ENCODE measurements around the gene SMIM23. TPM values are rescaled to one million over a fixed set of nuclear protein-coding genes. Genes with fewer than 3 reads are reported as not detected.
"Not testable (repeated sequence)": the region's sequence is repeated elsewhere in the genome, so short reads cannot be mapped to it uniquely, and the experiment has no call there.

Gene SMIM23
- total RNA-seq, 2 donors from 2014 or later: not detected

DNA sequence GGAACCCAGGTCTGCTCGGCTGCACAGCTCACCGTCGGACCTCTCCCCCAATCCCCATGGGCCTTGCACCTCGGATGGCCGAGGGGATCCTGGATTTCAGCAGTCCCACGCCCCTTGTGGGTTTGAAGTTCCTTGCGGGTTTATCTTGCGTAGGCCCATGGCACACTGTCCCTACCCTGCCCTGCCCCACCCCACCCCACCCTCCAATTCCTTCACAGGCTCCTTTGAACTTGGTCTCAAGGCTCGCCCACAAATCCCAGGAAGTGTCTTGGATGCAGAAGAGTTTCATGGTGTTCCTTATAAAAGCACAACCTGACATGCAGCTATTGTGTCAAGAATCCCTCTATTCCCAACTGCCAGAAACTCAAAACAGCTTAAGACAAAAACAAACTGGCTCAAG, 11.2 kb upstream of the SMIM23 start:
- TF ChIP-seq, protein P1, sequence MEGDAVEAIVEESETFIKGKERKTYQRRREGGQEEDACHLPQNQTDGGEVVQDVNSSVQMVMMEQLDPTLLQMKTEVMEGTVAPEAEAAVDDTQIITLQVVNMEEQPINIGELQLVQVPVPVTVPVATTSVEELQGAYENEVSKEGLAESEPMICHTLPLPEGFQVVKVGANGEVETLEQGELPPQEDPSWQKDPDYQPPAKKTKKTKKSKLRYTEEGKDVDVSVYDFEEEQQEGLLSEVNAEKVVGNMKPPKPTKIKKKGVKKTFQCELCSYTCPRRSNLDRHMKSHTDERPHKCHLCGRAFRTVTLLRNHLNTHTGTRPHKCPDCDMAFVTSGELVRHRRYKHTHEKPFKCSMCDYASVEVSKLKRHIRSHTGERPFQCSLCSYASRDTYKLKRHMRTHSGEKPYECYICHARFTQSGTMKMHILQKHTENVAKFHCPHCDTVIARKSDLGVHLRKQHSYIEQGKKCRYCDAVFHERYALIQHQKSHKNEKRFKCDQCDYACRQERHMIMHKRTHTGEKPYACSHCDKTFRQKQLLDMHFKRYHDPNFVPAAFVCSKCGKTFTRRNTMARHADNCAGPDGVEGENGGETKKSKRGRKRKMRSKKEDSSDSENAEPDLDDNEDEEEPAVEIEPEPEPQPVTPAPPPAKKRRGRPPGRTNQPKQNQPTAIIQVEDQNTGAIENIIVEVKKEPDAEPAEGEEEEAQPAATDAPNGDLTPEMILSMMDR (IDR thresholded peaks at IDR 0.05): no peak
- Histone ChIP-seq H3K4me3 (no peak overlapping the region), H3K36me3 (no peaks in the 10 kb centered on the region), H3K4me1 (no peaks in the 10 kb centered on the region), H3K27me3 (no peaks in the 10 kb centered on the region), H3K9me3 (no peaks in the 10 kb centered on the region), H3K27ac (no peak overlapping the region)
- no peak for DNase-seq (ENCODE audit: low spot score)

DNA sequence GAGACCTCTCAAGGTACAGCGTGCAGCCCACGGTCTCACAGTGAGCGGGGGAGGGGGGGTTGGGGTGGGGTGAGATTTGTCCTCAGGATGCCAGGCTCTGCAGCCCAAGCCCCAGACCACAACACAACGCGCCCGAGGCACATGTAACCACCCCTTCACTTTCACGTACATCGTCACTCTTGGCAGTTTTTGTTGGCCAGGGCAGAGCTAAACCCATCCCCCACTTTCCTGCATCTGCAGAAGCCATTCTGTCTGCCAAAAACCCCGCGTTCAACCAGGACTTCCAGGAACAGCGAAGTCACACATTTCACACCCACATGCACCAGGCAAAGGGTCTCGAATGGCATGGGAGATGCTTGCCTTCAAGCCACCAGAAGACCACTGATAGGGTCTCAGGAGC, 9.4 kb upstream of the SMIM23 start:
- Histone ChIP-seq H3K27me3 (no peaks in the 10 kb centered on the region), H3K27ac (no peak overlapping the region), H3K9me3 (no peaks in the 10 kb centered on the region), H3K4me3 (no peak overlapping the region), H3K4me1 (no peaks in the 10 kb centered on the region), H3K36me3 (no peaks in the 10 kb centered on the region)
- no peak for DNase-seq (ENCODE audit: low spot score)
- TF ChIP-seq, protein P1 (IDR thresholded peaks at IDR 0.05): no peak

DNA sequence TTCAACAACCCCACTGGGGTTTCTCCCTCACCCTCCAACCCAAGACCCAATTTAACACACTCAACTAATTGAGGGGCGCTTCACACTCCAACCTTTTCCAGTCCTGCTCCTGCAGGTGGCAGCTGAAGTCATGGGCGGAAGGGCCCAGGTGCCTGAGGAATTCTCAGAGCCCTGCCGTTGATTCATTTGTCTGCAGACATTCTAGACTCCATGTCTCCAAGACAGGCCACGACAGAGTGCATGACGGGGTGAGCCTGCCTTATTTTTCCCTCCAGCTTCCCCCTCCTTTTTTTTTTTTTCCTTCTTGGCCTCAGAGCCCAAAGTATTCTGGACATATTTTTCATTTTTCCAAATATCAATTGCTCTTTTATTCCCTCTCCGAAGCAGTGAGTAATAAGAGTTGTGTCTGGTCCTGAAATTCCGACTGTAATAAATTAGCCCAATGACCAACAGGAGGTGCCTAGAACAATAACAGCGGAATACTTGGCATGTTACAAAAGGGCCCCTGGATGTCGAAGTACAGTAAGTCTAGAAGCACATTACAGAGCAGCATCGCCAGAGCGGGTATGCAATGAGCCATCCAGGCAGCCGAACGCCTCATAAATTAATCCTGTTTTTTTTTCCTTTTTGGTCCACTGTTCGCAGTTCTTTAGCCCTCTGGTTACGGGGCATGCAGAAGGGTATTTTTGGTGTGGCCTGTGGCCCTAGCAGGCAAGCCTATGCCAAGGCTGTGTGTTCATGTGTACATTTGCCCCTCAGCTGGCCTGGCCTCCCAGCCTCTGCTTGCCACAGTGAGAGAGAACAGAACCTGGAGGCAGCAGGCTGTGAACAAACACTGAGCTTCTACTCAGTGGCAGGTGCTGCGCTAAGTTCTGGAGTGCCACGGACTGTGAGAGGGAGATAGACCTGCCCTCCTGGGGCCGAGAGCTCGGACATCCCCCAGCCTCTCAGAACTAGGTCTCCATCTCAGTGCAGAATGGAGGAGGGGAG, 8.6 kb upstream of the SMIM23 start:
- Histone ChIP-seq H3K4me1 (no peaks in the 10 kb centered on the region), H3K27ac (no peak overlapping the region), H3K9me3 (no peaks in the 10 kb centered on the region), H3K27me3 (no peaks in the 10 kb centered on the region), H3K4me3 (no peak overlapping the region), H3K36me3 (no peaks in the 10 kb centered on the region)
- TF ChIP-seq, protein P1 (IDR thresholded peaks at IDR 0.05): no peak
- no peak for DNase-seq (ENCODE audit: low spot score)

DNA sequence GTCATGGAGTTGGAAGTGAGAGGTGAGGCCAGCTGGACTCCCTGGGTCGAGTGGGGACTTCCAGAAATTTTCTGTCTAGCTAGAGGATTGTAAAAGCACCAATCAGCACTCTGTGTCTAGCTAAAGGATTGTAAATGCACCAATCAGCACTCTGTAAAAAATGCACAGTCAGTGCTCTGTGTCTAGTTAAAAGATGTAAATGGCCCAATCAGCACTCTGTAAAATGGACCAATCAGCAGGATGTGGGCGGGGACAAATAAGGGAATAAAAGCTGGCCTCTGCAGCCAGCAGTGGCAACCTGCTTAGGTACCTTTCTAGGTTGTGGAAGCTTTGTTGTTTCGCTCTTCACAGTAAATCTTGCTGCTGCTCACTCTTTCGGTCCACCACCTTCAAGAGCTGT, 3.9 kb upstream of the SMIM23 start:
- H3K4me1 ChIP-seq; H3K27ac ChIP-seq; DNase-seq (ENCODE audit: low spot score); H3K4me3 ChIP-seq; H3K27me3 ChIP-seq; H3K36me3 ChIP-seq; H3K9me3 ChIP-seq: not testable (repeated sequence)

DNA sequence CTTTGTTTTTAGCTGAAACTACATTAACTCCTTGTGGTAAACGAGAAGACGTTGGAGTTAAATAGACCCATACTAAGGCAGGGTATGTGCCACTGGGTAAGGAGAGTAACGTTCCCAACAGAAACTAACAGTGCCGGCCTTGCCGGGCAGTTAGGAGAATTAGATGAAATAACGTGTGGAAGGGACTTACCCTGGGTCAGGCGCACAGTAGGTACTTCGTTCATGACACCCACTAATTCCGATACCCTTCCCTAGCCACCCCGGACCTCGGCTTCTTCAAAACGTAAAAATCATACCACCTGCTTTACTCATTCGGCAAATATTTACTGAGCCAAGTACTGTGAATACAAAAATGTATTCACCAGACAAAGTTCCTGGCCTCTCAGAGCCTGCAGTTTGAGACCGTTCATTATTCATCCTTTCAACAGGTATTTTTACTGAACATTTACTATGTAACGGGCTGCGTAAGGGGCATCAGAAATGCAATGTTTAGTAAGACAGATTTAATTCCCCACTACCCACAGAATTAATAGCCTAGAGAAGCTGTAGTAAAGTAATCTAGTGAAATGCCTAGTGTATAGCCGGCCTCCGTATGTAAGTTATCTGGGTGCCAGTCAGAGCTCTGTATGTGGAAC, 3.2 kb upstream of the SMIM23 start:
- H3K27ac ChIP-seq: no peak overlapping the region
- H3K4me3 ChIP-seq: no peak overlapping the region
- TF ChIP-seq, protein P1 (IDR thresholded peaks at IDR 0.05): no peak
- no peaks in the 10 kb centered on the region for H3K36me3 ChIP-seq
- H3K9me3 ChIP-seq: no peaks in the 10 kb centered on the region
- no peak for DNase-seq (ENCODE audit: low spot score)
- H3K27me3 ChIP-seq: no peaks in the 10 kb centered on the region
- no peaks in the 10 kb centered on the region for H3K4me1 ChIP-seq

DNA sequence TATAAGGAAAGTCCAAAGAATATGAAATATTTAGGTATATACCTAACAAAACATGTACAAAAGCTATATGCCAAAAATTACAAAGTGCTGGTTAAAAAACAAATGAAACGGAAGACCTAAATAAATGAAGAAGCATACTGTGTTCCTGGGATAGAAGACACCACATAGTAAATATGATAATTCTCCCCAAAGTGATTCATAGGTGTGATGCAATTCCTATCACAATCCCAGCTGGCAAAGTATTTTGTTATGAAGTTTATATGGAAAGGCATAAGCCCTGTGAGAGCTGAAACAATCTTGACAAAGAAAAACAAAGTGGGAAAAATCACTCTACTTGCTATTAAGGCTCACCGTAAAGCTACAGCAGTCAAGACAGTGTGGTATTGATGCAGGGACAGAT, 2.6 kb upstream of the SMIM23 start:
- DNase-seq (ENCODE audit: low spot score): no peak
- H3K9me3 ChIP-seq: no peaks in the 10 kb centered on the region

More for the DNA sequence above, 2.6 kb upstream of the SMIM23 start:
- Histone ChIP-seq H3K36me3 (no peaks in the 10 kb centered on the region), H3K27ac (no peak overlapping the region), H3K4me1 (no peaks in the 10 kb centered on the region), H3K27me3 (no peaks in the 10 kb centered on the region), H3K4me3 (no peak overlapping the region)
- TF ChIP-seq, protein P1 (IDR thresholded peaks at IDR 0.05): no peak
